GM12892 (cell line): Measurements from ENCODE around the gene RAB37.

Experiments used
- POLR2A ChIP-seq: IDR thresholded peaks from 2 replicates; pipeline ENCODE4 v1.6.1; 2011; ENCODE audit warnings: low read depth, low read length, control low read depth
- TAF1 ChIP-seq: IDR thresholded peaks from 2 replicates; pipeline ENCODE4 v1.6.1; 2011; ENCODE audit warnings: low read depth, mild to moderate bottlenecking, control low read depth, low read length, borderline replicate concordance

- TF ChIP-seq POLR2A (no peak), TAF1 (no peak)
Observed at GRCh38 chr17:74778960-74779359, 41.9 kb downstream of the RAB37 start.
